ENCODE results near the gene ZNF827. TPM values are rescaled to one million over a fixed set of nuclear protein-coding genes. Genes with fewer than 3 reads are reported as not detected.
"Not testable (repeated sequence)": the region's sequence is repeated elsewhere in the genome, so short reads cannot be mapped to it uniquely, and the experiment has no call there.

Gene ZNF827
- polyA plus RNA-seq, 12 donors, result 13.0 to 73.9 (median 20.0) TPM

- no peak for DNase-seq
Observed at GRCh38 chr4:145865274-145865941, 73.2 kb downstream of the ZNF827 start.

- DNase-seq, result no peak
Observed at GRCh38 chr4:145863191-145863590, 75.4 kb downstream of the ZNF827 start.

GRCh38 chr4:145861336-145862318 is 77.0 kb downstream of the ZNF827 start:
- DNase-seq, result no peak

- DNase-seq, result no peak
Observed at GRCh38 chr4:145860897-145861296, 77.7 kb downstream of the ZNF827 start.

- DNase-seq, result no peak
Observed at GRCh38 chr4:145860446-145860845, 78.2 kb downstream of the ZNF827 start.

- no peak for DNase-seq
Observed at GRCh38 chr4:145859926-145860325, 78.7 kb downstream of the ZNF827 start.

GRCh38 chr4:145859426-145859825 is 79.2 kb downstream of the ZNF827 start:
- DNase-seq, result no peak

GRCh38 chr4:145852256-145852839 is 86.3 kb downstream of the ZNF827 start:
- DNase-seq, result no peak

- DNase-seq, result no peak
Observed at GRCh38 chr4:145851511-145852201, 87.0 kb downstream of the ZNF827 start.

- no peak for DNase-seq
Observed at GRCh38 chr4:145847764-145848163, 90.9 kb downstream of the ZNF827 start.

GRCh38 chr4:145845118-145845517 is 93.5 kb downstream of the ZNF827 start:
- DNase-seq, result no peak

- DNase-seq, result no peak
Observed at GRCh38 chr4:145843639-145844038, 95.0 kb downstream of the ZNF827 start.

- no peak for DNase-seq
Observed at GRCh38 chr4:145843148-145843547, 95.5 kb downstream of the ZNF827 start.

GRCh38 chr4:145842224-145842887 is 96.3 kb downstream of the ZNF827 start:
- no peak for DNase-seq

- no peak for DNase-seq
Observed at GRCh38 chr4:145840801-145841200, 97.8 kb downstream of the ZNF827 start.

- peak; percentile 16 for DNase-seq
Observed at GRCh38 chr4:145840162-145840768, 98.4 kb downstream of the ZNF827 start.

- DNase-seq, result no peak
Observed at GRCh38 chr4:145839151-145839550, 99.5 kb downstream of the ZNF827 start.

- DNase-seq, result not testable (repeated sequence)
Observed at GRCh38 chr4:145832384-145832783, 106.2 kb downstream of the ZNF827 start.

- no peak for DNase-seq
Observed at GRCh38 chr4:145830699-145831098, 107.9 kb downstream of the ZNF827 start.

GRCh38 chr4:145829629-145830395 is 108.8 kb downstream of the ZNF827 start:
- no peak for DNase-seq

Data from muscle of arm (tissue), 12 donors.